Thymus (tissue), 11 donors: Measurements from ENCODE around the gene SP110. TPM values are rescaled to one million over a fixed set of nuclear protein-coding genes. Genes with fewer than 3 reads are reported as not detected.
"Not testable (repeated sequence)": the region's sequence is repeated elsewhere in the genome, so short reads cannot be mapped to it uniquely, and the experiment has no call there.

ENCODE experiments used
- DNase-seq, 9 donors: peaks; one replicate each; pipeline ENCODE4 v3.0.0-alpha.2; 2013; ENCODE audit warnings: low spot score in 9 of 9, low read depth in 6 of 9, missing footprints in 1 of 9
- H3K27ac ChIP-seq, 2 donors: one replicate each; pipeline ENCODE4 v1.5.1; 2013; ENCODE audit warnings: control low read depth in 1 of 2, low read depth in 1 of 2, low read length in 1 of 2, mild to moderate bottlenecking in 1 of 2, moderate library complexity in 1 of 2
- H3K27me3 ChIP-seq, 2 donors: one replicate each; pipeline ENCODE4 v1.5.1; 2013; ENCODE audit warnings: low read length in 1 of 2; ENCODE audit not compliant: control insufficient read depth in 2 of 2, insufficient read depth in 1 of 2
- H3K36me3 ChIP-seq, 2 donors: one replicate each; pipeline ENCODE4 v1.5.1; 2013; ENCODE audit warnings: low read length in 1 of 2, mild to moderate bottlenecking in 1 of 2, moderate library complexity in 1 of 2; ENCODE audit not compliant: control insufficient read depth in 2 of 2, insufficient read depth in 2 of 2
- H3K4me1 ChIP-seq, 2 donors: one replicate each; pipeline ENCODE4 v1.5.1; 2013; ENCODE audit warnings: low read length in 2 of 2; ENCODE audit not compliant: control insufficient read depth in 2 of 2, insufficient read depth in 2 of 2
- H3K4me3 ChIP-seq, 2 donors: one replicate each; pipeline ENCODE4 v1.5.1; 2013; ENCODE audit warnings: low read length in 2 of 2, control low read depth in 1 of 2, mild to moderate bottlenecking in 1 of 2
- H3K9me3 ChIP-seq, 2 donors: one replicate each; pipeline ENCODE4 v1.5.1; 2013; ENCODE audit warnings: low read length in 1 of 2, mild to moderate bottlenecking in 1 of 2; ENCODE audit not compliant: control insufficient read depth in 2 of 2, insufficient read depth in 1 of 2
- WGBS: extraction: QIAGEN DNeasy Blood & Tissue Kit; methylation state at CpG from one replicate; pipeline ENCODE4 v1.1.7; 2013; 5-methylcytosine and 5-hydroxymethylcytosine counted together
- polyA plus RNA-seq: library from polyadenylated mRNA; stranded (reverse); fragments of 200-250 nt; gene quantifications from one replicate; pipeline ENCODE4 v1.2.3, GENCODE V29; 2013
- total RNA-seq: library from RNA; stranded (reverse); fragments of 120-200 nt; gene quantifications from one replicate; pipeline ENCODE4 v1.2.4, GENCODE V29; 2013
- donor health status: healthy.

The SP110 gene
- total and polyA plus RNA-seq, 2 donors, result 42.8 to 50.1 TPM

GRCh38 chr2:230128623-230129342 lies 91.0 kb downstream of the SP110 start:
- no peak for DNase-seq
- H3K4me3 ChIP-seq, result no peak overlapping the region

GRCh38 chr2:230127195-230127594 lies 92.6 kb downstream of the SP110 start:
- H3K27ac ChIP-seq, result no peak overlapping the region
- 16% methylated on average over 1 of the region's 1 CpG for WGBS
- no peak for DNase-seq
- H3K36me3 ChIP-seq, result no peaks in the 10 kb centered on the region
- peaks cover 0 to 3% of the 10 kb centered on the region in 2 donors for H3K4me1 ChIP-seq
- H3K4me3 ChIP-seq, result no peak overlapping the region
- H3K9me3 ChIP-seq, result no peaks in the 10 kb centered on the region
- H3K27me3 ChIP-seq, result no peaks in the 10 kb centered on the region

More at GRCh38 chr2:230128623-230129342, 91.0 kb downstream of the SP110 start:
- Histone ChIP-seq H3K4me1 (peaks cover 0 to 3% of the 10 kb centered on the region in 2 donors), H3K27me3 (no peaks in the 10 kb centered on the region), H3K36me3 (no peaks in the 10 kb centered on the region), H3K27ac (peak overlapping the region in 1 of 2 donors; percentile 56), H3K9me3 (no peaks in the 10 kb centered on the region)
- 93% methylated on average over 7 of the region's 7 CpGs for WGBS

- no peaks in the 10 kb centered on the region for H3K9me3 ChIP-seq
- H3K27ac ChIP-seq, result no peak overlapping the region
- no peaks in the 10 kb centered on the region for H3K27me3 ChIP-seq
- 16% methylated on average over 11 of the region's 11 CpGs for WGBS
- peak in 1 of 9 donors; percentile 13 for DNase-seq
- no peaks in the 10 kb centered on the region for H3K36me3 ChIP-seq
- H3K4me1 ChIP-seq, result peaks cover 0 to 3% of the 10 kb centered on the region in 2 donors
- H3K4me3 ChIP-seq, result no peak overlapping the region
Observed at GRCh38 chr2:230124757-230125431, 94.9 kb downstream of the SP110 start.

GRCh38 chr2:230124235-230124634 lies 95.5 kb downstream of the SP110 start:
- H3K36me3 ChIP-seq, result no peaks in the 10 kb centered on the region
- no peaks in the 10 kb centered on the region for H3K9me3 ChIP-seq
- no peak overlapping the region for H3K27ac ChIP-seq
- 93% methylated on average over 6 of the region's 6 CpGs for WGBS
- peaks cover 0 to 3% of the 10 kb centered on the region in 2 donors for H3K4me1 ChIP-seq
- H3K4me3 ChIP-seq, result no peak overlapping the region
- H3K27me3 ChIP-seq, result no peaks in the 10 kb centered on the region
- DNase-seq, result no peak

- 98% methylated on average over 2 of the region's 2 CpGs for WGBS
Observed at GRCh38 chr2:230120376-230120775, 99.4 kb downstream of the SP110 start.

GRCh38 chr2:230119827-230120226 lies 100.0 kb downstream of the SP110 start:
- not testable (repeated sequence) for H3K36me3 ChIP-seq, H3K9me3 ChIP-seq, DNase-seq, H3K4me3 ChIP-seq, H3K27me3 ChIP-seq, H3K4me1 ChIP-seq, H3K27ac ChIP-seq
- WGBS, result 100% methylated on average over 1 of the region's 1 CpG

More at GRCh38 chr2:230120376-230120775, 99.4 kb downstream of the SP110 start:
- H3K9me3 ChIP-seq, H3K27ac ChIP-seq, H3K4me1 ChIP-seq, DNase-seq, H3K27me3 ChIP-seq, H3K36me3 ChIP-seq, H3K4me3 ChIP-seq: not testable (repeated sequence)

Other genes starting within 250 kb of the SP110 start
- gene SLC16A14, start 151.1 kb downstream of the SP110 start, total RNA-seq, result 3.5 TPM
- 4.4 TPM for gene SLC16A14, start 151.1 kb downstream of the SP110 start, polyA plus RNA-seq
- 6.6 TPM for gene SP140, start 5.8 kb upstream of the SP110 start, total RNA-seq
- gene SP140, start 5.8 kb upstream of the SP110 start, polyA plus RNA-seq, result 10.5 TPM
- 11.9 TPM for gene SP140L, start 107.2 kb upstream of the SP110 start, total RNA-seq
- 26.5 TPM for gene SP140L, start 107.2 kb upstream of the SP110 start, polyA plus RNA-seq
- 69.2 TPM for gene SP100, start 196.2 kb upstream of the SP110 start, total RNA-seq
- 97.7 TPM for gene SP100, start 196.2 kb upstream of the SP110 start, polyA plus RNA-seq